ENCODE results near the gene GALNT13.

Gene GALNT13

GRCh38 chr2:154306266-154306970 is 434.7 kb downstream of the GALNT13 start:
- TF ChIP-seq CTCF (conservative IDR thresholded peaks at IDR 0.05; ENCODE audit: control insufficient read depth, insufficient read depth, low read depth, low read length), result no peak
- DNase-seq (ENCODE audit: low read depth), result no peak
- no peak overlapping the region for H3K4me3 ChIP-seq (ENCODE audit: control insufficient read depth, low read depth, low read length)

- TF ChIP-seq CTCF (conservative IDR thresholded peaks at IDR 0.05; ENCODE audit: control insufficient read depth, insufficient read depth, low read depth, low read length), result no peak
- no peak overlapping the region for H3K4me3 ChIP-seq (ENCODE audit: control insufficient read depth, low read depth, low read length)
- DNase-seq (ENCODE audit: low read depth), result no peak
Measured at GRCh38 chr2:154307007-154307406, 435.3 kb downstream of the GALNT13 start.

GRCh38 chr2:154324601-154325000 is 452.9 kb downstream of the GALNT13 start:
- no peak overlapping the region for H3K4me3 ChIP-seq (ENCODE audit: control insufficient read depth, low read depth, low read length)
- TF ChIP-seq CTCF (conservative IDR thresholded peaks at IDR 0.05; ENCODE audit: control insufficient read depth, insufficient read depth, low read depth, low read length), result no peak
- no peak for DNase-seq (ENCODE audit: low read depth)

DNA sequence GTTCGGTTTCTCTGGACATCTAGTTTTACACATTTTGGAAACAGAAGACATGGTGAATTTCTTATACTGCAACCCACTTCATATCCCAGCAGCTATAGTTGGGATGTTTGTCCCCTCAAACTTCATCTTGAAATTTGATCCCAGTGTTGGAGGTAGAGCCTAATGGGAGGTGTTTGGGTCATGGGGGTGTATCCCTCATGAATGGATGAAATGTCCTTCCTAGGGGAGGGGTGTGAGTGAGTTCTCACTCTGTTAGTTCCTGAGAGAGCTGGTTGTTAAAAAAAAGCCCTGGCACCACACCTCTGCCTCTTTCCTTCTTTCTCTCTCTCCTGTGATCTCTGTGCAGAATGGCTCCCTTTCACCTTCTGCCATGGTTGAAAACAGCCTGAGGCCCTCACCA is 457.8 kb downstream of the GALNT13 start:
- TF ChIP-seq CTCF (conservative IDR thresholded peaks at IDR 0.05; ENCODE audit: control insufficient read depth, insufficient read depth, low read depth, low read length), result no peak
- H3K4me3 ChIP-seq (ENCODE audit: control insufficient read depth, low read depth, low read length), result no peak overlapping the region
- DNase-seq (ENCODE audit: low read depth), result no peak

DNA sequence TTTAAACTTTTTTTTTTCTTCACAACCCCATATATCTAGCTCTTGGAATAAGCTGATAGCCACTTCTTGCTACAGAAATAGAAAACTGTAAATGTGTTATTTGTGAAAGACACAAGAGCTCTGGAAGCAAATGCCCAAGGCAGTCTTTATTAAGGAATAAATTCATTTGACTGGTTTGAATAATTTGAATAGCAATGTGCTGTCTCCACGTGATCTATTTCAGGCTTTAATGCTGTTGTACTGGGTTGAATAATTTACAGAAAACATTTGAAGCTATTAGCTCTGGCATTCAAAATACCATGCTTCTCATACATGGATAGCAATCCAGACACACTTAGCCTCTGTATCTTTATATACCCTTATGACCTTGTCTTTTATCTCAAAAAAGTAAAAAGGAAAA is 460.1 kb downstream of the GALNT13 start:
- TF ChIP-seq CTCF (conservative IDR thresholded peaks at IDR 0.05; ENCODE audit: control insufficient read depth, insufficient read depth, low read depth, low read length), result no peak
- no peak overlapping the region for H3K4me3 ChIP-seq (ENCODE audit: control insufficient read depth, low read depth, low read length)
- DNase-seq (ENCODE audit: low read depth), result no peak

GRCh38 chr2:154336201-154336600 is 464.5 kb downstream of the GALNT13 start:
- no peak for TF ChIP-seq CTCF (conservative IDR thresholded peaks at IDR 0.05; ENCODE audit: control insufficient read depth, insufficient read depth, low read depth, low read length)
- no peak for DNase-seq (ENCODE audit: low read depth)
- H3K4me3 ChIP-seq (ENCODE audit: control insufficient read depth, low read depth, low read length), result no peak overlapping the region
